NK-92 treated with Interleukin-12 subunit alpha and Interleukin-12 subunit beta, amount 100 ng/mL, for 24 hours (cell line): ENCODE measurements around the gene DNAL4.

Source experiments
- DNase-seq: peaks from one replicate; lab custom pipeline; 2025; lab: John Stamatoyannopoulos, UW

Gene DNAL4

GRCh38 chr22:38738475-38739070, 55.4 kb downstream of the DNAL4 start:
- DNase-seq, result no peak

- DNase-seq, result no peak
These were observed 56.5 kb downstream of the DNAL4 start for GRCh38 chr22:38737302-38738060.

GRCh38 chr22:38736257-38736570, 57.7 kb downstream of the DNAL4 start:
- DNase-seq, result no peak

GRCh38 chr22:38735465-38736256, 58.3 kb downstream of the DNAL4 start:
- no peak for DNase-seq

GRCh38 chr22:38735126-38735464, 58.8 kb downstream of the DNAL4 start:
- DNase-seq, result no peak

GRCh38 chr22:38734421-38735100, 59.4 kb downstream of the DNAL4 start:
- DNase-seq, result no peak

- no peak for DNase-seq
These were observed 60.1 kb downstream of the DNAL4 start for GRCh38 chr22:38733724-38734381.

GRCh38 chr22:38733329-38733723, 60.6 kb downstream of the DNAL4 start:
- DNase-seq, result no peak

GRCh38 chr22:38732251-38732815, 61.6 kb downstream of the DNAL4 start:
- no peak for DNase-seq

- DNase-seq, result no peak
These were observed 62.2 kb downstream of the DNAL4 start for GRCh38 chr22:38731703-38732161.

GRCh38 chr22:38730411-38730871, 63.5 kb downstream of the DNAL4 start:
- no peak for DNase-seq

GRCh38 chr22:38729946-38730345, 64.0 kb downstream of the DNAL4 start:
- DNase-seq, result no peak

GRCh38 chr22:38728871-38729796, 64.8 kb downstream of the DNAL4 start:
- DNase-seq, result no peak
